ENCODE results near the gene TMIGD2.
"Not testable (repeated sequence)": the region's sequence is repeated elsewhere in the genome, so short reads cannot be mapped to it uniquely, and the experiment has no call there.

TMIGD2 gene, protein sequence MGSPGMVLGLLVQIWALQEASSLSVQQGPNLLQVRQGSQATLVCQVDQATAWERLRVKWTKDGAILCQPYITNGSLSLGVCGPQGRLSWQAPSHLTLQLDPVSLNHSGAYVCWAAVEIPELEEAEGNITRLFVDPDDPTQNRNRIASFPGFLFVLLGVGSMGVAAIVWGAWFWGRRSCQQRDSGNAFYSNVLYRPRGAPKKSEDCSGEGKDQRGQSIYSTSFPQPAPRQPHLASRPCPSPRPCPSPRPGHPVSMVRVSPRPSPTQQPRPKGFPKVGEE

DNA sequence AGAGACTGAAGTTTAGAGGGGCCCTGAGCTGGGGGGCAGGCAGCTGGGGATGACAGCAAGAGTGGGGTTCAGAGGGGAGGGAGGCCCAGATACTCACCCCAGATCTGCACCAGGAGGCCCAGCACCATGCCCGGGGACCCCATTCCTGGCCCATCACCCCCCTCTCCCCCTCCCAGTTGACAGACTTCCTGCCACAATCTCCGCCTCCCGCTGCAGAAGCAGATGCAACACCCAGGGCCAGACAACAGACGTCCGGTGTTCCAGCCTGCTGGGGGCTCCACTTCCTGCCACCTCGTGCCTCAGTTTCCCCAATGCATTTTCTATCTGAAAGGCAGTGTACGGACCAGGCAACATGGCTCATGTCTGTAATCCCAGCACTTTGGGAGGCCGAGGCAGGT lies at the start of gene TMIGD2:
Gene TMIGD2, minus strand, starts transcription at position 147 of the 398 bp plus-strand sequence. Its CDS starts 4 bp downstream, at position 143.
- Histone ChIP-seq H3K27ac (no peak within 1 kb of the TSS), H3K4me3 (no peak within 1 kb of the TSS)

DNA sequence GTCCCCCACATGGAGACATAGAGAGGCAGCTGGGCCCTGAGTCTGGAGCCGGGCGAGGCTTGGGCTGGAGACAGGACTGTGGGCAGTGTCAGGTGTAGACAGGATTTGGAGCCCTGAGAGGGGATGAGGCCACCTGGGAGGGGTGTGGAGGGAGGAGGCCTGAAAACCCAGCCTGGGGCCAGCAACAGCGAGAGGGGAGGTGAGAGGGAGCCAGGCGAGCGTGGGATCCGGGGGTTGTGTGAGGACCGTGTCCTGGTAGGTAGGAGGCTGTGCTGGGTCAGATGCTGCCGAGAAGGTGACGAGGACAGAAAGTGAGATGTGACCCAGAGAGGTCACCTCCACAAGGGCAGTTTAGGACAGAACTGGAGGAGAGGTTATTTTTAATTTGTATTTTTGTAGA lies 48.5 kb upstream of the TMIGD2 start:
- Histone ChIP-seq H3K4me3 (no peak overlapping the region), H3K27ac (no peak overlapping the region)

DNA sequence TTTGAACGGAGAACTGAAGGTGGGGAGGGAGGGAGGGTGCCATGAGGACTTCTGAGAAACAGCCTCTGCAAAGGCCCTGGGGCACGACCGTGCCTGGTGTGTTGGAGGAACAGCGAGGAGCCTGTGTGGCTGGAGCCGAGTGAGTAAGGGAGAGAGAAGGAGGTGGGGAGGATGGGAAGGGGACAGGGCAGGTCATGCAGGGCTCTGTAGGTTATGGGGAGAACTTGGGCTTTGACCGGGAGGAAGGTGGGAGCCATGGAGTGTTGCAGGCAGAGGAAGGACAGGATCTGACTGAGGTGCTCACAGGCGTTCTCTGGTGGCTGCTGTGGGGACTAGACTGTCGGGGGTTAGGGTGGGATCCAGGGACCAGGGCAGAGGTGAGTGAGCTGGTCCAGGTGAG lies 47.9 kb upstream of the TMIGD2 start:
- H3K4me3 ChIP-seq = no peak overlapping the region
- H3K27ac ChIP-seq = no peak overlapping the region

DNA sequence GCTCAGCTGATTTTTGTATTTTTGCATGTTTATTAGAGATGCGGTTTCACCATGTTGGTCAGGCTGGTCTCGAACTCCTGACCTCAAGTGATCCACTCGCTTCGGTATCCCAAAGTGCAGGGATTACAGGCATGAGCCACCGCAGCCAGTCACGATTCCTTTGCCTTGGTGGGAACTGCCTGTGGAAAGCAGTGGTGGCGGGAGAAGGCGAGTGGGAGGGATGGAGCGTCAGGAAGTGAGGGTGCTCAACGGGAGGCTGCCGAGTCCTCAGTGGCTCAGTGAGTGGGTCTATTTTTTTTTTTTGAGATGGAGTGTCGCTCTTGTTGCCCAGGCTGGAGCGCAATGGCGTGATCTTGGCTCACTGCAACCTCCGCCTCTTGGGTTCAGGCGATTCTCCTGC lies 47.0 kb upstream of the TMIGD2 start:
- H3K27ac ChIP-seq, H3K4me3 ChIP-seq: not testable (repeated sequence)

DNA sequence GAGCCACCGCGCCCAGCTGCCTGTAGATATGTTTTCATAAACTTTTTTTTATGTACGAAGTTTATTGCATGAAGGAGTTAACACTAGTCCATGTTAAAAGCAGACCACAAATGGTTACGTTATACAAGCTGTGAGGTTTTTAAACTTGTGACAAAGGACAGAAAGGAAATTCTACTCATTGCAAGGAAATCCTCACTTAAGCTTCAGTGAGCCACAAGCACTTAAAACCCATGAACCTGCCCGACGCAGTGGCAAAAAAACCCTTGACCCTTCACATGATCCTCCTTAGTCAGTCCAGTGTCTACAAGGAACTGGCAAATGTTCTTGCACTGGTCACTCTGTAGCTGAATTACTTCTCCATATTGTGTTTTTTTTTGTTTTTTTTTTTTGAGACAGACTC lies 45.3 kb upstream of the TMIGD2 start:
- no peak overlapping the region for H3K4me3 ChIP-seq

DNA sequence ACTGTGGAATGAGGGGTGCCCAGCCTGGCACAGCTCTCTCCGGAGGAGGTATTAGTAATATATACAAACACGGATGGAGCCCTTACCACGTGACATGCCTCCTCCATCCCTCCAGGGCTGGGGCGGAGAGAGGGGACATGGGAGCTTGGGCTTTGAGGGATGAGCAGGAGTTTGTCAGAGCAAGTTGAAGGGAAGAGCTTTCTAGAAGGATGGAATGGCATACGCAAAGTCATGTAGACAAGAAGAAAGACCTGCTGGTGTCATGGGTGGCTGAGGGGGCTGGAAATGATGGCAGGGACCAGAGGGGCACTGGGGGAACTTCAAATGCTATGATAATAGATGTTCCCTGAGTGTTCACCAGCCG lies 43.8 kb upstream of the TMIGD2 start:
- Histone ChIP-seq H3K4me3 (no peak overlapping the region), H3K27ac (no peak overlapping the region)

More for the DNA sequence above, 45.3 kb upstream of the TMIGD2 start:
- H3K27ac ChIP-seq = no peak overlapping the region

DNA sequence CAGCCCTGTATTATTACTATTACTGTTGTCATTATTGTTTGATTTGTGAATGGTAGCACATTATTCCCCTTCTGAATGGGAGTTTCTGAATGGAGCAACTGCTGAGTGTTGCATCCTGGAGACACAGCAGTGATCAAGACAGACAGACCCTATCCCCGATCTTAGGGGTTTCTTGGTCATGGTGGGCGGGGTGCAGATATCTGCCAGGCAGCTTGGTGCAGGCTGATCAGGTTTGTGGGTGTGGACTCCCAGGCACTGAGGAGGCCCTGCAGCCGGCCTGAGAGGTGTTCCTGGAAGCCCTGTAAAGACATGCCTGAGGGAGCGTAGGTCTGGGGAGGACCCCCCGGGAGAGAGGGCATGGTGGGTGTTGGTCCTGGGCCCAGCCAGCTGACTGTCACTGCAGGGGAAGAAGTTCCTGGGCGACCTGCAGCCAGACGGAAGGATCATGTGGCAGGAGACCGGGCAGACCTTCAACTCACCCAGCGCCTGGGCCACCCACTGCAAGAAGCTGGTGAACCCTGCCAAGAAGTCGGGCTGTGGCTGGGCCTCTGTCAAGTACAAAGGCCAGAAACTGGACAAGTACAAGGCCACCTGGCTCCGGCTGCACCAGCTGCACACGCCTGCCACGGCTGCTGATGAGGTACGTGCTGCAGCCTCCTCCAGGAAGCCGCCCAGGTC lies 43.3 kb upstream of the TMIGD2 start:
- no peak overlapping the region for H3K27ac ChIP-seq
- no peak overlapping the region for H3K4me3 ChIP-seq

DNA sequence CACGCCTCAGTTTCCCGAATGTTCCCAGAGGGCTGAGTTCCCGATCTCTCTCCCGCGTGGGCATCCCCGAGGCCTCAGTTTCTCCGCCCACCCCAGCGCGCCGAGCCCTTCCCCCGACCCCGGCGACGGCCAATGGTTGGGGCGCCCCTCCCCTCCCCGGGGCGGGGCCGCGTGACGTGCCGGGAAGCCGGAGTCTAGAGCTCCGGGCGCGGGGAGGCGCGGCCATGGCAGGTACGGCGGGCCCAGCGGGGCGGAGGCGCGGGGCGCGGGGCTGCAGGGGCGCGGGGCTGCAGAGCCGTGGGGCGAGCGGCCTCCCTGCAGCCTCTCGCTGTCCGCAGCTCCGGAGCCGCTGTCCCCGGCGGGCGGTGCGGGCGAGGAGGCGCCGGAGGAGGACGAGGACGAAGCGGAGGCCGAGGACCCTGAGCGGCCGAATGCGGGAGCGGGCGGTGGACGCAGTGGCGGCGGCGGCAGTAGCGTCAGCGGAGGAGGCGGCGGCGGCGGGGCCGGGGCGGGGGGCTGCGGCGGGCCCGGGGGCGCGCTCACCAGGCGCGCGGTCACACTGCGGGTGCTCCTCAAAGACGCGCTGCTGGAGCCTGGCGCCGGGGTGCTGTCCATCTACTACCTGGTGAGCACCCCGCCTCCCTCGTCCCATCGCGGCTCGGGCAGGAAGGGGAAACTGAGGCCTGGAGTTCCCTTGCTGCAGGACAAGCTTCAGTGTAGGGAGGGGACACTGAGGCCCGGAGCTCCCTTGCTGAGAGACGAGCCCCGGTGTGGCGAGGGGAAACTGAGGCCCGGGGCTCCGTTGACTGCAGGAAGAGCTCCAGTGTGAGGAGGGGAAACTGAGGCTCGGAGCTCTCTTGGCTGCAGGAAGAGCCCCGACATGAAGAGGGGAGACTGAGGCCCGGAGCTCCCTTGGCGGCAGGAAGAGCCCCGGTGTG lies 41.5 kb upstream of the TMIGD2 start, which contains the start of gene MPND:
Gene MPND, plus strand, starts transcription at position 193 of the 938 bp plus-strand sequence. Its CDS starts 32 bp downstream, at position 225.
- H3K27ac ChIP-seq = peak within 1 kb of the TSS in 20 of 21 experiments; percentile 73 to 94 (median 86)
- H3K4me3 ChIP-seq = peak within 1 kb of the TSS; percentile 45 to 89 (median 70)

DNA sequence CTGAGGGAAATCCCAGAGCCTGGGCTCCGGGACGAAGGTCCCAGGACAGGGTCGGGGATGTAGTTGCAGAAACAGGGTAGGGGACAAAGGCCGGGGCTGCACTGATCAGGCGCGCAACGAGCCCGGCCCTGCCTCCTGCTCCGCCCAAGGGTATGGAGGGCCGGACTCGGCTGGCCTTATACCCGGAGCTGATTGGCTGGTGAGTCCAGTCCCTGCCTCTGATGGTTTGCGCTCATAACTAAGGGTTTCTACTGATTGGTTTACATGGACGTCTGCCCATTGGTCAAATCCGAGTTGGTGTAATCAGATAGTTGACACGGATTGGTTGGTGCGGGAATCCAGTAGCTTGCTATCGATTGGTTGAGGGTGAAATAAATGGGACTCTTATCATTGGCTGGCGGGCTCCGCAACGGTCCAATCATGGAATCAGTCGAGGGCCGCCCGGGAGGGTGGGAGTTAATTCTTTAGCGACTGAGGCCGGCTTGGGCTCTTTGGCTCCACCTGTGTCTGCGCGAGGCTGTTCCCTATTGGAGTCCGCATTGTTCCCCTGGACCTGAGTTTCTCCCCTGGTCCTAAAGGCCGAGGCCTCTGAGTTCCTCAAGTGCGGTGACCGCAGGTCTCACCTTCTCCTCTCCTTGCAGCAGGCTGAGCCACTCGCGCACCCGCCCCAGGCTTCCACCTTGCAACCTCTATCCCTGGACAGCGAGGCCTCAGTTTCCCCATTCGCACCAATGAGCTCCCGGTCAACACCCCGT lies 40.6 kb upstream of the TMIGD2 start:
- Histone ChIP-seq H3K4me3 (peak overlapping the region; percentile 45 to 89 (median 70)), H3K27ac (peak overlapping the region in 20 of 21 experiments; percentile 70 to 94 (median 86))

DNA sequence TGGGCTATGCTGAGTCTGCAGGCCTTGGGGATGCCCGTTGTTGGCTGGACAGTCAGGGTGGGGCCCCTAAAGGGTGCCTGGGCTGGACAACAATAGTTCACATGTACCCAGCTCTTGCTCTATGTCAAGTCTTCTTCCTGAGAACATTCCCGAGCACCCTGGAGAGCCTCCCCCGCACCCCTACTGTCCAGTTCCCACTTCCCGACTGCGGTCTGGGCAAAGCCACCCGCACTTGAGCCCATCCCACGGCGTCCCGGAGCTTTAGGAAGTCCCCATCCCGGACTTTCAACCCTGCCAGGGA lies 40.1 kb upstream of the TMIGD2 start:
- Histone ChIP-seq H3K27ac (peak overlapping the region in 20 of 21 experiments; percentile 70 to 94 (median 86)), H3K4me3 (peak overlapping the region; percentile 28 to 89 (median 43))

DNA sequence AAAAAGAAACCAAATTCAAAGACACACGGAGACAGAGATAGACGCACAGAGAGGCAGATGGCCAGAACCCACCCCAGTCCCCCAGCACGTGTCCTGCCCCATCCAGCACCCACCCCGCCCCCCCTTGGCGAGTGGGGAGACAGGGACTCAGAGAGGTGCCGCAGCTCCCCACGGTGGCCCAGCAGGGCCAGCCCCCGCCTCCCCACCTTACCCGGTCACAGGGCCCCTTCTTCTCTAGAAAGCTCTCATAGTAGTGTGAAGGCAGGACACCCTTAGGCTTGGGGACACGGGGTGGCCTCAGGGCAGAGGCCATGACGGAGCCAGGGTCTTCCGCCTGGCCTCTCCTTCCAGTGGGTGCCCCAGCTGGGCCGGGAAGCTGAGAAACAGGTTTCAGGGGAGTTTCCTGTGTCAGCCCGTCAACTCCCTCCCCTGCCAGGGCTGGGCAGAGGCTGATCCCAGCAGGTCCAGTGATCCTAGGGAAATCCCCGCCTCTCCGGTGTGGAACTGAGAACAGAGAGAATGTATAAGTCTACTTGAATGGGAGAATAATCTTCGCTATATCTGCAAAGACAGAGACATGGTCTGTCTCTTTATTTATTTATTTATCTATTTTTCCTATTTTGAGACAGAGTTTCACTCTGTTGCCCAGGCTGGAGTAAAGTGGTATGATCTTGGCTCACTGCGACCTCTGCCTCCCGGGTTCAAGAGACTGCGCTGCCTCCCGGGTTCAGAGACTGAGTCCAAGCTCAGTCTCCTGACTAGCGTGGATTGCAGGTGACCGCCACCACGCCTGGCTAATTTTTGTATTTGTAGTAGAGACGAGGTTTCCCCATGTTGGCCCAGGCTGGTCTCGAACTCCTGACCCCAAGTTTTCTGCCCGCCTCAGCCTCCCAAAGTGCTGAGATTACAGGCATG lies 36.5 kb upstream of the TMIGD2 start, which contains the start of gene STAP2:
Gene STAP2, minus strand, starts transcription at position 387 of the 915 bp plus-strand sequence. Its CDS starts 74 bp downstream, at position 313.
- peak within 1 kb of the TSS; percentile 35 to 56 (median 45) for H3K4me3 ChIP-seq
- peak within 1 kb of the TSS in 20 of 21 experiments; percentile 73 to 95 (median 87) for H3K27ac ChIP-seq

DNA sequence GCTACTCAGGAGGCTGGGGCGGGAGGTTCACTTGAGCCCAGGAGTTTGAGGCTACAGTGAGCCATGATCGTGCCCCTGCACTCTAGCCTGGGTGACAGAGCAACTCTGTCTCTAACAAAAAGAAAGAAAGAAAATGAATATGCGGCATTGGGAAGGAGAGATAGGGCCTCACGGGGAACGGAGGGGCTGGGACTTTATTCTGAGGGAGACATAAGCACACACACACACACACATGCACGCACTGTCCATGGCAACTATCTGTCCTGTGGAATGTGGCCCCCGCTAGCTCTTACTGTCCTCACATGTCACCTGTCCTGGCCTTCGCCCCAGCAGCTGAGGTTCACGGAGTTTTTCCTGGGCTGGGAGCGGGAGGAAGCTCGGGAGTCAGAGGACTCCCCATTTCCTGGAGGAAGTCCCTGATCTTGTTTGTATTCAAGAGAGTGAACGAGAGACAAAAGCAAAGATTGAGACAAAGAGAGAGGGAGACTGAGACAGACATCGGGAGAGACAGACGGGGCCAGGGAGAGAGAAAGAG lies 35.8 kb upstream of the TMIGD2 start:
- peak overlapping the region in 19 of 21 experiments; percentile 73 to 95 (median 87) for H3K27ac ChIP-seq
- peak overlapping the region; percentile 35 to 56 (median 45) for H3K4me3 ChIP-seq

DNA sequence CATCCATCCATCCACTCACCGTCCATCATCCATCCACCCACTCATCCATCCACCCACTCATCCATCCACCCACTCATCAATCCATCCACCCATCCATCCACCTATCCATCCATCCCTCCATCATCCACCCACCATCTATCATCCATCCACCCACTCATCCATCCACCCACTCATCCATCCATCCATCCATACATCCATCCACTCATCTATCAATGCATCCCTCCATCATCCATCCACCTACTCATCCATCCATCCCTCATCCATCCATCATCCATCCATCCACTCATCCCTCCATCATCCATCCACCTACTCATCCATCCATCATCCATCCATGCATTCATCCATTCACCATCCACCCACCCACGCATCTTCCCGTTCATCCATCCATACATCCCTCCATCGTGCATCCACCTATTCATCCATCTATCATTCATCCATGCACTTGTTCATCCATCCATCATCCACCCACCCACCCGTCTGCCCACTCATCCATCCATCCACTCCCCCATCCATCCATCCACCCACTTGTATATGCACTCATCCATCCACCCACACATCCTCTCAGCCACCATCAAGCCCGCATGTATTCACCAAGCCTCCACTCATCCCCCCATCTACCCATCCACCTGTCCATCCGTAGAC lies 32.9 kb upstream of the TMIGD2 start:
- Histone ChIP-seq H3K27ac (no peak overlapping the region), H3K4me3 (no peak overlapping the region)

DNA sequence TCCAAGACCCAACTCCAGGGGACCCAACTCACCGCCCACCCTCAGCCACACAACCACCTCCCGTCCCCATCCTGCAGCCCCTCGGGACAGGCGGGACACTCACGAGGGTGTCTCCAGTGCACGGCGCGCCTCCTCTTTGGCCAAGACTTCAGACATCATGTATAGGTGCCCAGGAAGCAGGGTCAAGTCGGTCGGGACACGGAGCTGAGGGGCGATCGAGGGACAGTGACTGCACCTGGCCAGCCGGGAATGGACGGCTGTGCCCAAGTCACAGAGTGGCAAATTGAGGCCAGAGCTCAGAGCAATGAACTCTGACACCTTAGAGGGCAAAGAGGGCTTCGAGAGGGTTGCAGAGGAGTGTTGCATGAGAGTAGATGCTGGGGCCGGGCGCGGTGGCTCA lies 27.7 kb upstream of the TMIGD2 start:
- Histone ChIP-seq H3K4me3 (no peak overlapping the region), H3K27ac (no peak overlapping the region)

DNA sequence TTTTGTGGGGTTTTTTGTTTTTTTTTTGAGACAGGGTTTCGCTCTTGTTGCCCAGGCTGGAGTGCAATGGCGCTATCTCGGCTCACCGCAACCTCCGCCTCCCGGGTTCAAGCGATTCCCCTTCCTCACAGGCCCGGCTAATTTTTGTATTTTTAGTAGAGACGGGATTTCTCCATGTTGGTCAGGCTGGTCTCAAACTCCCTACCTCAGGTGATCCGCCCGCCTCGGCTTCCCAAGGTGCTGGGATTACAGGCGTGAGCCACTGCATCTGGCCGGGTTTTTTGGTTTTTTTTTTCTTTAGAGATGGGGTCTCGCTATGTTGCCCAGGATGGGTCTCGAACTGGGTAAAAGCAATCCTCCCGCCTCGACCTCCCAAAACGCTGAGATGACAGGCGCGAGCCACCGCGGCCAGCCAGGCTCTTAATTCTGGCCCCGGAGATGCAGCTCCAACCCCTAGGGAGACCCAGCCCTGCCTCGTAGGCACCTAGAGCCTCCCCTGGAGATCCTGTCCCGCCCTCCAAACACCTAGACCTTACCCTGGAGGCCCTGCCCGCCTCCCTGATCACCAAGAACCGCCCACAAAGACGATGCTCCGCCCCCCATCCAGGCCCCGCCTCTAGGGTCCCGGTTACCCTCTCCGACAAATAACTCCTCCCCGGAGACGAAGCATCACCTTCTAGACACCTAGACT lies 26.9 kb upstream of the TMIGD2 start:
- H3K27ac ChIP-seq = not testable (repeated sequence)
- H3K4me3 ChIP-seq = peak overlapping the region in 6 of 7 experiments; percentile 23 to 43 (median 34)

DNA sequence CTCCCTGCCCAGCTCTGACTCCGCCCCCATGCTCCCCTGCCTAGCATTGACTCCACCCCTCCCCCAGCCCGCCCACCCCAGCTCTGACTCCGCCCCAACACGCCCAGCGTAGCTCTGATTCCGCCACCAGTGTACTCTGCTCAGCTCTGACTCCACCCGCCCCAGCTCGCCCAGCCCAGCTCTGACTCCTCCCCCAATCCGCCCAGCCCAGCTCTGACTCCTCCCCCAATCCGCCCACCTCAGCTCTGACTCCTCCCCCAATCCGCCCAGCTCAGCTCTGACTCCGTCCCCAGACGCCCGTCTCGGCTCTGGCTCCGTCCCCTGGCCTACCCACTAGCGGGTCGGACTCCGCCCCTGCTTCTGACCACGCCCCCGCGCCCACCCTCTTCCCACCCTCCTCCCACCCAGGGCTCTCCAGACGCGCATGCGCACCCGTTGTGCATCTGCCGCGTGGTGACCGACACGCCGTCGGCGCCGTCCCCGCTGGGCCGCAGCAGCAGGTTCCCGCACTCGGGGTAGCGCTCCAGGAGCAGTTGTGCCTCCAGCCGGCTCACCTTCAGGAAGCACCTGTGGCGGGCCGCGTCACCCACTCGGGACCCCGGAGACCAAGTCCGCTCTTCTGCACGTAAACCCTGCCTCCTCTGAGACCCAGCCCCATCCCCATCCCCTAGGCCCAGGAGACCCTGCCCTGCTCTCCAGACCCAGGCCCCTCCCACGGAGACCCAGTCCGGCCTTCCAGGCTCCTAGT lies 26.2 kb upstream of the TMIGD2 start:
- Histone ChIP-seq H3K4me3 (peak overlapping the region in 6 of 7 experiments; percentile 23 to 43 (median 34)), H3K27ac (peak overlapping the region in 2 of 21 experiments; percentile 4 to 10)
